ENCODE measurements around the gene MDH1B.
"Not testable (repeated sequence)": the region's sequence is repeated elsewhere in the genome, so short reads cannot be mapped to it uniquely, and the experiment has no call there.

Gene MDH1B

GRCh38 chr2:206766057-206766930, 1.2 kb upstream of the MDH1B start:
- DNase-seq, result no peak

GRCh38 chr2:206764673-206765241, 371 bp downstream of the MDH1B start:
- no peak for DNase-seq

GRCh38 chr2:206756816-206757215, 8.3 kb downstream of the MDH1B start:
- no peak for DNase-seq

DNA sequence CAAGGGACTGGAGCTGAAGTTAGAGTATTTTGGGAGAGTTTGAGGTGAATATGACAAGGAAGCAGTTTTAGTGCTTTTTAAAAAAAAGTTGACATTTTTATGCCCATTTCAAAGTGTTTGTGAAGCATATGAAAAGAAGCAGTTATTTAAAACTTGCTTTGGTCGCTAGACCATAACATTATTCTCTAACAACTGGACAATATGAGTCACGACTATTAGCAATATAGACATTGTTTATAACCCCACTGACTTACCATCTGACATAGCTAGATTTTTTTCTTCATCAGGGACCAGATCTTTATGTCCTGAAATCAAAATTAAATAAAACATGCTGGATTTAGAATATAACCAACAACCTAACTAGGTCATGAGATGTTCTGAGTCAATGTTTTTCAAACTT, 24.3 kb downstream of the MDH1B start:
- DNase-seq, result no peak

- DNase-seq, result no peak
Measured at GRCh38 chr2:206739271-206739670, 25.9 kb downstream of the MDH1B start.

DNA sequence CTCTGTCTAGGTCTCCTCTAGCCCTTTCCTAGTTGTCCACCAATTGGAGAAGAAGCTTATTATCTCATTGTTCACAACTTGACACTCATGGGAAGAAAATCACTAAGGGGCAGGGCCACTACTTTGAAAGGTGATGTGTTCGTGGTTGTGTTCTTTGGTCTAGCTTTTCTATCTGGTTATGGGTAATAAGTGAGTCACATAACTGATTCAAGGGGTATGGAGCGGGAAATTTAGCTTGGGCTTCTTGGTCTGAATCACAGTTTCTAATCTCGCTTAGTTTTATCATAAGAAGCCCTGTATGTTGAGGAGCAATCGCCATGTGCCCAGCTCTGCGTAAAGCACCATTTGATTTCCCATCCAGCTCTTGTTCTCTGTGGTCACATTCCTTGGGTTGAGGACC, 28.2 kb downstream of the MDH1B start:
- DNase-seq, result no peak

DNA sequence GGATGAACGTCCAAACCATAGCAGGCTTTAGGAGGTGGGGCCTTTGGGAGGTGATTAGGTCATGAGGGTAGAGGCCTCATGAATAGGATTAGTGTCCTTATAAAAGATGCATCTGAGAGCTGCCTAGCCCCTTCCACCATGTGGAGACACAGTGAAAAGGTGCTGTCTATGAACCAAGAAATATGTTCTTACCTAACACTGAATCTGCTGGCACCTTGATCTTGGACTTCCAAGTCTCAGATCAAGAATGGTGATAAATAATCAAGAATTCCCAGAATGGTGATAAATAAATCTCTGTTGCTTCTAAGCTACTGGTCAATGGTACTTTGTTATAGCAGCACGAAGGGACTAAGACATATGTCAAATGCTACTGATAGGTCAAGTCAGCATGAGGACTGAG, 31.8 kb downstream of the MDH1B start:
- DNase-seq, result no peak

DNA sequence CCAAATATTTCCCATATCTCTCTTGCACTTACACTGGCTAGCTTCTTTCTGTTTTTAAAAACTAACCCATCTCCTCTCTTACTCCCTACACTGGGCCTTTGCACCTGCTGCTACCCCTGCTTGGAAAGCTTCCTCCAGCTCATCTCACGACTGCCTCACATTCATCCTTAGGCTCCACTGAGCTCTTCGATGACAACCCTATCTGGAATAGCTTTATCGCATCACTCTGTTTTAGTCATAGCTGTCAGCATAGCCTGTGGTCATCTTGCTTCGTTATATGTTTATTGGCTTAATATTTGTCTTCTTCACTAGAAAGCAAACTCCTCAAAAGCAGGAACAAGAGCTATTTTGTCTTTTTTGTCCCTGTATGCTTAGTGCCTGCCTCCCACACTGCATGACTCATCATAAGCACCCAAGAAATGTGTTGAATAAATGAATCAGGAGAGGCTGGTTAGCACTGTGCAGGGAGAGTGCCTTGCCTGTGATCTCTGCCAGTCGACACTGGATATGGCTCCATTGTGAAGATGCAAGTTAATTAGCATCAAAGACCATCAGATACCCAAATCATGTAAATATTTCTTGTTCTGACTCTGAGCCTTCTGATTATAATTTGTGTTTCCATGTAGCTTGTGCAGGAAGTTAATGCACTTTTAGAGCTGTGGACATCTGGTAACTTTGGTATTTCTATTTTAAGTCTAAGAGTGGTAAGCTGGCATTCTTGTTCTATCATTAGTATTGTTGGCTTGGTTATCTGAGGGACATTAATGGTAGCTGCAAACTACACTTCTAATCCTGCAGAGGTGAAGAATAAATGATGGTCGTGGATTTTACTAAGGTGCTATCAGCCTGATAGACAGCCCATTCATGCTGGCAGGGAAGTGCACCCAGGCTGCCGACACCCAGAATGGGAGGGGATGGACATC, 36.6 kb downstream of the MDH1B start:
- no peak for DNase-seq

DNA sequence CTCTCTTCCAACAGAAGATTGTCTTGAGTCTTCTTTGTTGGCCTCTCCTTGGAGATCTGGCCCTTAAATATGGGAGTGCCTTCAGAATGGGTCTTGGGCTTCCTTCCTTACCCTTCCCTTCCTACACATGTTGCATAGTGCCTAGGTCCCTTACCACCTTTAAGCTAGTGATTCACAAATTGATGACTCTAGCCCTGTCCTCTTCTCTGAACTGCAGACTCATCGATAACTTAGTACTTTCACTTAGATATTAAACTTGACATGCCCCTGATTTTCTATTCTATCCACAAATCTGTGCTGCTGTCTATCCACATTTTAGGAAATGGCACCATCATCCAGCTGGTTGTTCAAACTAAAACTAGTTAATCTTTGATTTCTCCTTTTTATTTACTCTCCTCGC, 37.8 kb downstream of the MDH1B start:
- DNase-seq, result no peak

- no peak for DNase-seq
Measured at GRCh38 chr2:206723288-206723687, 41.8 kb downstream of the MDH1B start.

DNA sequence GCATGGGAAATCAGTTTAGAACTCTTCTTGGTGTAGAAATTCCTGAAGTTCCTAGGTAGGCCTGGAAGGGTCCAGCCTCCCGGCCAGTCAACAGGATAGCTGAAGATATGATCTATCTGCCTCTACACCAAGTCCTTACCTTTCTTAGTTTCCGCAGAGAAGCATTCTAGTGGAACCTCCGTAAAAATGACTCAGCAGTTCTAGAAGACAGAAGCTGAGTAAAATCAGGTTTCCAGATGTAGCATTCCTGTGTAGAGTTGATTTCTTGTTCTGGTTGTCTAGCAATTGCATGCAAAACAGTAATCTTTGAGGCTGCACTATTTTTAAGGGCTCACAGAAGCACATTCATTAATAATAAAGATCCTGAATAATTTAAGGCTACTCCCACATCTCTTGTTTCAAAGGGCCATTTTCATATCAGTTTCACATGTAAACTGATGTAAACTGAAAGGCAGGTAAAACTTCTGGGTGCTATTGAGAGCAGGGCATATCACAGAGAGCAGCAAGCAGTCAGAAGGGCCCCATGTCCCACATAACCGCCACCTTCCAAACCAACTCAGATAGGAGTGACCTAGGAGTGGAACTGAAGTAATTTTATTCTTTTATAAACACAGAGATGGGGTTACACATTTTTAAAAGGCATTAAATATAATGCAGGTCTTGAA, 43.7 kb downstream of the MDH1B start:
- no peak for DNase-seq

- DNase-seq, result no peak
Measured at GRCh38 chr2:206718296-206718695, 46.8 kb downstream of the MDH1B start, which contains the start of gene DYTN. TSS of gene DYTN (minus strand) at chr2:206718396. CDS start at chr2:206718279, 117 bp downstream.

GRCh38 chr2:206716623-206717022, 48.5 kb downstream of the MDH1B start:
- no peak for DNase-seq

GRCh38 chr2:206715183-206715582, 49.9 kb downstream of the MDH1B start:
- DNase-seq, result not testable (repeated sequence)

- no peak for DNase-seq
Measured at GRCh38 chr2:206713746-206714145, 51.4 kb downstream of the MDH1B start.

DNA sequence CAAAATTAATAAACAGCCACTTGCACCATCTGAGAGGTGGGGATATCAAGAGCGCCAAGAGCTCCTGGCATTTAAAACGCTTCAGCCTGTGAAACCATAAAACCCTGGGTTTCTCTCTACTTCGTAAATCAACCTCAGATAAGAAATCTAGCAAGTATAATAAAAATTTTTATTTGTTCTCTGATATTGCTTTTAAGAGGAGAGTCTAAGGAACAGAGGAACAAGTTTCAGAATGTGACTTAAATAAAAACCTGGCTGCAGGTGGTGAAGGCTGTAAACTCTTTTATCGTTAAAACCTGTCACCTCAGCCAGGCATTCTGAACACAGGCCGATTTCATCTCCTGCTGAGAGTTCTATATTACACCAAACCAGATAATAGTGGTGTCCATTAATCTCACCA, 56.8 kb downstream of the MDH1B start:
- DNase-seq, result no peak

- no peak for DNase-seq
Measured at GRCh38 chr2:206707164-206707701, 57.9 kb downstream of the MDH1B start.

DNA sequence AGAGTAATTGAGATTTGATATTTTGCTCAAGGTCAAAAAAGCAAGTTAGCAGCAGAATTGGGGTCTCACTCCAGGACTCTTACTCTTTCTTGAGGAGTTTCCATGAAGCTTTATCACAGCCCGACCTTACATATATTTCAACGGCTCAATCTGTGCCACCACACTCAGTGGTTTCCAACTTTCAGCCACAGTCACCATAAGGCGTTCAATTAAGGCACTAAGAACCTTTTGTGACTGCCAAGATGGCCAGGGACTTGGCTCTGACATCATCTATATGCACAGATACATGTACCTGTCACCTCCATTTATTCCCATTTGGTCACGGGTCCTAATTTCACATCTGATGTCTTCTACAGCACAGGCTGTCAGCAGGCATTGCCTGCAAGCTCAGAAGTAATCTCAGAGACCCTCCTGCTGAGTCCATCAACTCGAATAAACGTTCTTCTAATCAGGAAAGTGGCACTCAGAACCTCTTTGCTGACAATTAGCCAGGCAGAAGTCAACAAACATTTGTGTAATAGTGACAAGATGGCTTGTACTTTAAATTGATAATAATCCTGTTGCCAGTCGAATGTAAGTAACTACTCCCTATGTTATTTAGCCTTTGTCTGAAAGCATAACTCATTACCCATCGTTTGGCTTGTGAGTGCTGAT, 63.0 kb downstream of the MDH1B start:
- DNase-seq, result peak in 1 of 2 experiments; percentile 35

DNA sequence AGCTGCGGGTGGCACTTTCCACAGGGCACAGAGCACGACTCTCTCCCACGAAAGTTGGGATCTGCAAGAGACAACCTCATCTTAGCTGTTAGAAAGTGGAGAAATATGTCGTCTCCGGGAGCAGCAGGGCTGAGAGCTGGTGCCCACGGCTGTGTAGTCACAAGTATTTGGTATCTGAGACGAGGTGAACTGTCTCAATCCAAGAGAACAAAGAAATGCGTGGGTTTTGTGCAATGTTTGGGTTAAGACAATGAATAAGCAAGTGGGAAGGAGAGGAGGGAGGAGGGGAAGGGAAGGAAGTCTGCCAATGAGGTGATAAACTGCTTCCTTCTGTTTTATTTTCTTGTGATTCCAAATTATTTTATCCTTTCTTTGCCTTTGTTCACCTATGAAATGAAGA, 65.0 kb downstream of the MDH1B start:
- DNase-seq, result no peak

- no peak for DNase-seq
Measured at GRCh38 chr2:206698811-206699210, 66.3 kb downstream of the MDH1B start.

- no peak for DNase-seq
Measured at GRCh38 chr2:206696910-206697309, 68.2 kb downstream of the MDH1B start.
